ENCODE measurements around the gene PNLIPRP1. TPM values are rescaled to one million over a fixed set of nuclear protein-coding genes. Genes with fewer than 3 reads are reported as not detected.

Gene PNLIPRP1
- total and polyA plus RNA-seq, 2 of the 4 experiments (the other 2 are of a cell fraction) = not detected

GRCh38 chr10:116636976-116637375, 46.2 kb downstream of the PNLIPRP1 start:
- H3K36me3 ChIP-seq (ENCODE audit: control insufficient read depth, insufficient read depth, low read length) = no peaks in the 10 kb centered on the region
- H4K5ac ChIP-seq (ENCODE audit: low read depth, low read length) = no peak overlapping the region
- H3K14ac ChIP-seq (replicated peaks; ENCODE audit: low read depth, low read length) = no peak overlapping the region
- TF ChIP-seq RFX5 (IDR thresholded peaks at IDR 0.05; ENCODE audit: low read depth, low read length) = no peak
- H3K4me1 ChIP-seq (ENCODE audit: control insufficient read depth, insufficient read depth, low read length) = no peaks in the 10 kb centered on the region
- H2BK15ac ChIP-seq (ENCODE audit: low read depth, low read length) = no peak overlapping the region
- H3K27me3 ChIP-seq (ENCODE audit: control insufficient read depth, insufficient read depth, low read length) = no peaks in the 10 kb centered on the region
- H3K9me3 ChIP-seq (ENCODE audit: control insufficient read depth, insufficient read depth, low read length) = no peaks in the 10 kb centered on the region
- no CpG with 5 or more reads among the region's 2 CpGs for WGBS, 2 experiments (ENCODE audit: extremely low coverage in 2 of 2, insufficient read length in 1 of 2)
- ATAC-seq (ENCODE audit: low read depth) (no peak), DNase-seq (no peak)
- no peak overlapping the region for H3K4ac ChIP-seq (ENCODE audit: low read depth, low read length)
- no peak overlapping the region for H3K27ac ChIP-seq (ENCODE audit: insufficient read depth, low read length)
- no peaks in the 10 kb centered on the region for H4K20me1 ChIP-seq (ENCODE audit: insufficient read depth, low read length)
- no peak overlapping the region for H4K8ac ChIP-seq (ENCODE audit: low read depth in 2 of 2, low read length in 2 of 2)
- no peak overlapping the region for H2AK9ac ChIP-seq (replicated peaks; ENCODE audit: low read depth, low read length, poor library complexity)
- POLR2A ChIA-PET (ENCODE audit: unreplicated experiment) = no interaction called here
- no peak overlapping the region for H2AFZ ChIP-seq (replicated peaks; ENCODE audit: low read length, poor library complexity)
- dilution Hi-C loops (cut with HindIII; ENCODE audit: low sequenced_read_pairs, unreplicated experiment) = no loop called here
- no peak overlapping the region for H4K91ac ChIP-seq (ENCODE audit: insufficient read depth, low read depth, low read length)
- intact Hi-C loops (cut with micrococcal nuclease) = no loop called here
- no TSS peak for BruUV-seq (replicated peaks)
- in situ Hi-C loops (cut with MboI; ENCODE audit: low sequenced_read_pairs) = no loop called here
- no peaks in the 10 kb centered on the region for H3K9me1 ChIP-seq (ENCODE audit: insufficient read depth, low read length)
- H2AK5ac ChIP-seq (ENCODE audit: low read depth, low read length) = no peak overlapping the region
- no peak overlapping the region for H3K56ac ChIP-seq (ENCODE audit: extremely low read depth, insufficient read depth, low read length)
- H2BK5ac ChIP-seq (ENCODE audit: low read depth, low read length, poor library complexity, severe bottlenecking) = no peak overlapping the region
- no peak overlapping the region for H2BK20ac ChIP-seq (ENCODE audit: low read depth, low read length)
- H3K4me2 ChIP-seq (ENCODE audit: low read depth, low read length) = no peak overlapping the region
- H3K4me3 ChIP-seq (ENCODE audit: insufficient read depth, low read depth, low read length) = no peak overlapping the region
- CTCF ChIA-PET = interaction anchor here (0.7 kb wide), 1 partner anchor 539 kb away, joined by 4 read pairs; no protein-coding TSS in a partner anchor
- H3K23ac ChIP-seq (ENCODE audit: low read depth, low read length) = no peak overlapping the region
- no peak overlapping the region for H3K9ac ChIP-seq (ENCODE audit: low read depth, low read length)
- H3K79me1 ChIP-seq (ENCODE audit: low read depth in 1 of 2, low read length in 2 of 2) = no peaks in the 10 kb centered on the region
- H2BK120ac ChIP-seq (ENCODE audit: low read depth, low read length) = no peak overlapping the region
- no peak overlapping the region for H3K18ac ChIP-seq (ENCODE audit: low read depth, low read length)

Data from IMR-90 (cell line).